DMS153 treated with DMSO at 0.1 percent for 48 hours (cell line): ENCODE results near the gene SLAMF7.

Experiments
- DNase-seq: peaks from one replicate; lab custom pipeline; 2025; ENCODE audit not compliant: unreplicated experiment; lab: John Stamatoyannopoulos, UW

SLAMF7 gene

DNA sequence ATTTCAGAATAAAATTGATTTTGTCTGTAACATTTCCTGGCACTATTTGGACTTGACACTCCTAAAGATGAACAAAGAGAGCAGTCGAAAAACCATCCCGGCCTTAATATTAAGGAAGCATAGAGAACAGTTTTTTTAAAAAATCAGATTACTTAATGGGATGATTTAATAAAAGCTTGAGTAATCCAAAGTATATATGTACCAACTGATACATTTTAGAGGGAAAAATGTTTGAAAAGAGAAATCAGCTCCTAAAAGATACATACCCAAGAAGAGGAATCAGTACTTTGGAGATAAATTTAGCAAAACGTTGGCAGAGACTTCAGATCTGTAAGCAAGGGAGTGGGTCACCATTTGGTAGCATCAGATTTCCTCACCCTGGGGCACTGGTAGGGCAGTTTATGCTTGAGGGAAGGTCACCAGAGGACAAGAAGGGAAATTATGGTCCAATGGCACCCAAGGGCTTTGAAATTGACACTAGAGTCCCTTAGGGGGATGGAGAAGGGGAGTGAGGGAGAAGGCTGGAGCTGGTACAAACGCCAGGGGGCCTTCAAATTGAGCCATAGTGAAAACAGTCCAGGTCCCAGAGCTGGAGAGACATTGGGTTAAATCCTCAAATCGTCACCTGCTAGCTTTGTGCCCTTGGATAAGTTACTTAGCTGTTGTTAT, 5.9 kb downstream of the SLAMF7 start:
- DNase-seq, result no peak

DNA sequence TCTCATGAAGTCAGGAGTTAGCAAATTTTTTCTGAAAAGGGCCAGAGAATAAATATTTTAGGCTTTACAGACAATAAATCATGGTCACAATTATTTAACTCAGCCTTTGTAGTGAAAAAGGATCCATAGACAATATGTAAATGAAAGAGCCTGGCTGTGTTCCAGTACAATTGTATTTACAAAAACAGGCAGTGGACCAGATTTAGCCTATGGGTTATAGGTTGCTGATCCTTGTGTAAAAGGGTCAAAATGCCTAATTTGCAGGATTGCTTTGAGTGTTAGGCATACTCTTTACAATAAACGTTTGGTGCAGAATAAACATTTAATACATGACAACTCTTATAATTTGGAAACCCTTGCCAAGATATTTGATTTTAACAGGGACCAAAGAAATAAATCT, 6.5 kb downstream of the SLAMF7 start:
- no peak for DNase-seq

DNA sequence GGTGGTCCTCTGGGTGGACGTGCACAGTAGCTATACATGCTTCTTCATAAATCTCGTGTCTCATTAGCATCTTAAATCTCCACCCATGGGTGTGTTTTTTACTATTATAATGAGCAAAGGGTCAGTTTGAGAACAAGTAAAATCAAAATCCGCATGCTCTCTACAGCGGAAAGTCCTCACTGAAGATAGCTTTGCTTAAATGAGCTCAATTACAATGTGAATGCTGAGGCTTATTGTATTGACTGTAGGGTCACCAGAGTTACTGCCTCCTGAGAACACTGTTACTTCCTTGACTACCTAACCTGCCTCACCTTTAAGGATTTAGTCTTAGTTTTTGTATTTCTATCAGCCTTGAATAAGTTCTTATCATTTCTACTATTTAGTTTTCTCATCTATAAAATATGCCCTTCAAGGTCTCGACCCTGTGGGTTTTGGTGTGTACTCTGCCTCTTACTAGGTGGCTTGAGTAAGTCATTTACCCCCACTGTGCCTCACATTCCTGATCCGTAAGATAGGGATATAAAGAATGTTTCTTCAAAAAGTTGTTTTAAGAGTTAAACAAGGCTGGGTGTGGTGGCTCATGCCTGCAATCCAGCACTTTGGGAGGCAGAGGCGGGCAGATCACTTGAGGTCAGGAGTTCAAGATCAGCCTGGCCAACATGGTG, 7.9 kb downstream of the SLAMF7 start:
- DNase-seq, result no peak

DNA sequence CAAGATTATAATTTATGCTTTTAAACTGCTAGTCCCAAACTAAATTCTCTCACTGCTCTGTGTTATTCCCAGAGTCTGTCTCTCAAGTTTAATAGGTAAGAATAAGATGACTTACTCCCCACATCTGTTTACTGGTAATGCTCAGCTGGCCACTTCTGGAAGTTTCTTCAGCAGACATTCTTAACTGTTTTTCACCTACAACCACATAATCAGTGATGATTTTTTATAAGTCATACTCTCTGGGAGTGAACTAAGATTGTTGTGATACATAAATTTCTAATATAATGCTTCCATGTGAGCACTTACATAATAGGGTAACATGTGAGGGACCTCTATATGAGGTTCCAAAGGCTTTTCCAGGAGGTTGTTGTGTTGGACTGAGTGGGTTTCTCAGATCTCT, 8.7 kb downstream of the SLAMF7 start:
- DNase-seq, result no peak

DNA sequence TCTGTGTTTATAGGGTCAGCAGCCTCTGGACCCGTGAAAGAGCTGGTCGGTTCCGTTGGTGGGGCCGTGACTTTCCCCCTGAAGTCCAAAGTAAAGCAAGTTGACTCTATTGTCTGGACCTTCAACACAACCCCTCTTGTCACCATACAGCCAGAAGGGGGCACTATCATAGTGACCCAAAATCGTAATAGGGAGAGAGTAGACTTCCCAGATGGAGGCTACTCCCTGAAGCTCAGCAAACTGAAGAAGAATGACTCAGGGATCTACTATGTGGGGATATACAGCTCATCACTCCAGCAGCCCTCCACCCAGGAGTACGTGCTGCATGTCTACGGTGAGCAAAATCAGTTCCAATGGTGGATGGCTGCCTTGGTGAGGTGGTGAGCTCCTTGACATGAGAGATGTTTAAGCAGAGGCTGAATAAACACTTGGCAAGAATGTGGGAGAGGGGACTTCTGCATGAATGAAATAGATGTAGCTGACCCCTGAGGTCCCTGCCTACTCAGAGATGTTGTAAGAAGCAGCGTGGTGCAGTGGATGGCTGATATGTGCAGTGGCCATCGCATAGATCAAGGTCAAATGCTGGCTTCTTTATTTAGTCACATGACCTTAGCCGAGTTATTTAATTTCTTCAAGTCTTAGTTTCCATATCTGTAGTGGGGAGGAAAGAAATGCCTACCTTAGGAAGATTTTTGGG, 9.3 kb downstream of the SLAMF7 start:
- DNase-seq, result no peak

DNA sequence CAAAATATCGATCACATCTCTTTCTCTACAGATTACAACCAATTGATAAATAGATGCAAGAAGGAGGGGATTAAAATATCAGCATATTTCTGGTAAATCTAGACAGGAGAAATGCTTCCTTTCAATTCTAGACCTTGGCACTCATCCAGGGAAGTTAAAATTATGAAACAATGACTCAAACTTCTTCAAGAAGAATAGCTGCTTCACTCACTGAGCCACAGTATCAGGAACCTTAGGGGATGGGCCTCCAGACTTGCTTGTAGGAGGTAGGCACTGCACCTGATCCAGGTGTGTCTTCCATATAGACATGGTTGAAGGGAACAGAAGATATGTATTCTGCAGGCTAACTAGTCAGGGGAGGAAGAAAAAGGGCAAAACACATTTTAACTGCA, 9.8 kb downstream of the SLAMF7 start:
- no peak for DNase-seq

DNA sequence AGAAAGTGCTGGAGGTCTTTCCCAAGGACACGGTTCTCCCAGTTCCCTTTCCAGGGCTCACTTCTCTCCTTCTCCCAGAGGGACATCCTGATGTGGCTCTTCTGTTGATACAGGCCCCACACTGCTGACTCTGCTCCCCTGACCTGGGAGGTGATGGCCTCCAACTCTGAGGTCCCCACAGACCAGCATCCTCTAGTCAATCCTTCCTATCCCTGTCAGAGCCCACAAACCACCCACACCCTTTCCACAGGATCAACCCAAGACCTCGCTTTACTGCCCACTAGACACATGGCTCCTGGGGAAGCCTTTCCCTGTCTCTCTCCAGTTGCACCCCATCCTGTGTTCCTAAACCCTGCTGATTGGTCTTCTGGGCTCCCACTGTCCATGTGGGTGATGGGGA, 11.6 kb downstream of the SLAMF7 start:
- DNase-seq, result no peak

DNA sequence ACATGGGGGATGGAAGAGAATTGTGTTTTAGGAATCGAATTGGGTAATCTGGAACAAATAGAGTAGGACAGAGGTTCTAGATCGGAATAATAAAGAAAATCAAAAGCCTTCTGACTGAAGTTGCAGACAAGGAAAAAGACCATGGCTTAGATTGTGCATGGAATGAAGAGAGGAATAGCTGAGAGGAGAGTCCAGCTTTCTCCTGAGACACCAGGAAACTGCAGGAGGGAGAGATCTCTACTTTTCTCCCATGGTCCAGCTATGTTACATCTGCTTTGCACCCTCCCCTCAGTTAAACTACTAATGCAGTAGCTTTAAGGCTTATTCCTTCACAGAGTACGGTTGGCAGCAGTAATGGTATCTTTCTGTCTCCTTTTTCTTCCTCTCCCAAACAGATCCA, 13.4 kb downstream of the SLAMF7 start:
- no peak for DNase-seq

DNA sequence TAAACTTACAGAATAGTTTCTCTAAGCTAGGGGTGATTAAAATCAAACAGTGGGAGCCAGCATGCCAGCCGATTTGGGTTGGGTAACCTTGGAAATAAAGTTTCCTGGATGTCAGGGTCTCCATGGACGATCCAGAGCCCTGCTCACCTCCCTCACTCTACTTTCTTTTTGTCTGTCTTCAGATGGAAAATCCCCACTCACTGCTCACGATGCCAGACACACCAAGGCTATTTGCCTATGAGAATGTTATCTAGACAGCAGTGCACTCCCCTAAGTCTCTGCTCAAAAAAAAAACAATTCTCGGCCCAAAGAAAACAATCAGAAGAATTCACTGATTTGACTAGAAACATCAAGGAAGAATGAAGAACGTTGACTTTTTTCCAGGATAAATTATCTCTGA, 13.9 kb downstream of the SLAMF7 start:
- no peak for DNase-seq

DNA sequence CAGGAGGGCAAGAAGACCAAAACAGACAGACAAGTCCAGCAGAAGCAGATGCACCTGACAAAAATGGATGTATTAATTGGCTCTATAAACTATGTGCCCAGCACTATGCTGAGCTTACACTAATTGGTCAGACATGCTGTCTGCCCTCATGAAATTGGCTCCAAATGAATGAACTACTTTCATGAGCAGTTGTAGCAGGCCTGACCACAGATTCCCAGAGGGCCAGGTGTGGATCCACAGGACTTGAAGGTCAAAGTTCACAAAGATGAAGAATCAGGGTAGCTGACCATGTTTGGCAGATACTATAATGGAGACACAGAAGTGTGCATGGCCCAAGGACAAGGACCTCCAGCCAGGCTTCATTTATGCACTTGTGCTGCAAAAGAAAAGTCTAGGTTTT, 14.5 kb downstream of the SLAMF7 start:
- no peak for DNase-seq

DNA sequence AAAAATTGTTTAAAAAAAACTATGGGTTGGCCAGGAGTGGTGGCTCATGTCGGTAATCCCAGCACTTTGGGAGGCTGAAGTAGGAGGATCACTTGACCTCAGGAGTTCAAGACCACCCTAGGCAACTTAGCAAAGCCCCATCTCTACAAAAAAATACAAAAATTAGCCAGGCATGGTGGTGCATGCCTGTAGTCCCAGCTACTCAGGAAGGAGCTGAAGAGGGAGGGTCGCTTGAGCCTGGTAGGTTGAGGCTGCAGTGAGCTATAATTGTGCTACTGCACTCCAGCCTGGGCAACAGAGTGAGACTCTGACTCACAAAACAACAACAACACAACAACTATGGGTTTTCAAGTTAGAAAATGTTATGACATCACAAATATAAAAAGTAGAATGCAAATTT, 16.4 kb downstream of the SLAMF7 start:
- DNase-seq, result no peak

DNA sequence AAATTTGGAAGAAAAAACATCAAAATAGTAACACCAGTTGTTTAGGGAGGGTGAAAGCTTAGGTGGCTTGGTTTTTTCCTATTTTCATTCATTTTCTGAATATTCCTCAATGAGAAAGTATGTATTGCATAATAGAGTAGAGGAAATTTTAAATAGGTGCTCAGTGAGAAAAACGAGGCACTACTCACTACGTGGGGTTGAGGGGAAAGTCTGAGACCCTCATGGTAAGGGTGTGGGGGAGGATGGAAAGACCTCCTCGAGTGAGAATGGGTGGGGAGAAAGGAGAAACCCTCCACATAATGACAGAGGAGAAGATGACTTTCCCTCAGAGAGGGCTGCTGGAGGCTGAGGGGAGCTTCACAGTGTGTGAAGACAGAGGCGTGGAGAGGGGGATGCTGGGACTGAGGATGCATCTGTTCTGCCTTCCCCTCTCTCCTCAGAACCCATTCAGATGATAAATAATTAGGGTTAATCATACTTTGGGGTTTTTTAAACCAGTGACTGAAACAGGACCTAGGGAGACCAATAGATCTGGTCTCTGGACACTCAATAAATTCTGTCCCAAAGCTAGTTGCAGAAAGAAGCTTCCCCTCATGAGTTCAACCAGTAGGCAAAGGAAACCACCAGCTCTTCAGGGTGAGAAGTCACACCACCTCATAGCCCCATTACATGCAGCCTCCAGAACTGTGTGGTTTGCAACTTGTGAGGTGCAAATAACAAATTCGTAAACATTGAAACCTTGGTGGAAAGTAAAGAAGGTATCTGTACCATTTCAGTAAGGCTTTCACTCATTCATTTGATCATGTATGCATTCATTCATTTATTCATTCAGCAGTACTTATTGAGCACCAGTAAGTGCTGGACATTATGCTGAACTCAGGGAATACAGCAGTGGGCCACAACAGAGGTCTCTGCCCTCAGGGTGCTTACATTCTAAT, 17.1 kb downstream of the SLAMF7 start:
- DNase-seq, result no peak

DNA sequence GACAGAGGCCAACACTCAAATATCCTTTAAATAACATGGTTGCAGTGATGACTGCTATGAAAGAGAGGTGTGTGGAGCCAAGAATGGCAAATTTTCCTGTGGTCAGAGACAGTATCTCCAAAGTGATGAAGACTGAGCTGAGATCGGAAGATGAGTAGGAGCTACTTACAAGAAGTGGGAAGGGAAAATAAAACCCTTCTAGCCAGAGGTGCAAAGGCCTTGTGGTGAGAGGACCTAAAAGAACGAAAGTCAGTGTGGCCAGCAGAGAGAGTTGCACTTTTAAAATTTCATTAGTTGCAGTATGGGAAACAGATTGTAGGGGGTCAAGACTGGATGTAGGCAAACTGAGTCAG, 17.8 kb downstream of the SLAMF7 start:
- no peak for DNase-seq

DNA sequence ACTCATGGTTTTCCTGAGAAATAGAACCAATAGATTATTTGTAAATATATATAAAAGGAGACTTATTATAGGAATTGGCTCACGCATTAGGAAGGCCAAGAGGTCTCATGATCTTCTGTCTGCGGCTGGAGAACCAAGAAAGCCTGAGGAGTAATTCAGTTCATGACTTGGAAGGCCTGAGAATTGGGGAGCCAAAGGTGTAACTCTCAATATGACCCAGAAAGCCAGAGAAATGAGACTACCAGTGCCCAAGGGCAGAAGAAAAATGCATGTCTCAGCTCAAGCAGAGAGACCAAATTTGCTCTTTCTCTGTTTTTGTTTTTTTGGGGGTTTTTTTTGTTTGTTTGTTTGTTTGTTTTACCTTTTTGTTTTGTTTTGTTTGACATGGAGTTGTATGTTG, 19.5 kb downstream of the SLAMF7 start:
- no peak for DNase-seq

DNA sequence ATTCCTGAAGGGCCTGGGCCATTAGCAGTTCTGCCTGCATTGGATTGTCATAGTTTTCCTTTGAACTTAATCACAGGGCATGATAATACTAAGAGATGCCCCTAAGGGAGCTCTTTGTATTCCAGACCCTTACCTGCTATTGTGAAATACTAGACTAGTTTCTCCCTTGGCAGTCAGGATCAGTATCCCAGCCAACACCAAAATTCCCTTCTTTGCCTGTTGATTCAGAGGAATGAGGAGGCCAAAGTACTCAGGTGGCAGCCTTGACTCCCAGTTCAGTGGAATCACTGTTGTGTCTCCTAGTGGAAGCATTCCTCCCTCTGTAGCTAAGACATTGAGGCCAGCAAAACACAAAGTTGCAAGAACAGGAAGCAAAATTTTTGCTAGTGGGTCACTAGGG, 20.7 kb downstream of the SLAMF7 start:
- no peak for DNase-seq

DNA sequence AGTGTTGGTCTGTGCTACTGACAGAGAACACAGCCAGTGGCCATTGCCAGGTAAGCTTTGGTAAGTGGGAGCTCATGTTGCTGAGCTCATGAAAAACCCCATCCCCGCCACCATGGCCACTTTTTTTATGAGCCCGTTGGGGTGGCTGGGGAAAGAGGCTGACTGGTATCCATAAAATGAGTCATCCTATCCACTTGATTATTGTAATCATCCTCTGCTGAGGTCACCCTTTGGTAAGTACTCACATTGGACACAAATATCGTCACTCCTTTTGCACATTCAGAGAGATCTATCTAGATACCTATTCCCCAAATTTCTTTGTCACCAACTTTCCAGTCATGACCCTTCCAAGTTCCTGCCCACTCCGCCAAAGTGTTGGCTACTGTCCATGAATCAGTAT, 22.0 kb downstream of the SLAMF7 start:
- DNase-seq, result no peak

DNA sequence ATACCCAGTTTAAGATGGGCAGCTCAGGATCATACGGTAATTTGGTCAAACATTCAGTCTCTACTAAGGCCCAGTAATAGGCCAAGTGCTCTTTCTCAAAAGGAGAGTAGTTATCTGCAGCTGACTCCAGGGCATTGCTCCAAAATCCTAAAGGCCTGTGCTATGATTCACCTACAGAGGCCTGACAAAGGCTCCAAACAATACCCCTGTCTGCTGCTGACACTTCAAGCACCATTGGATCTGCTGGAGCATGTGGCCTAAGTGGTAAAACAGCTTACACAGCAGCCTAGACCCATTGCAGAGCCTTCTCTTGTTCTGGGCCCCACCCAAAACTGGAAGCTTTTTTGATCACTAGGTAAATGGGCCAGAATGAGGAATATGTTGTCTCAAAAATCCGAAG, 22.8 kb downstream of the SLAMF7 start:
- DNase-seq, result no peak

DNA sequence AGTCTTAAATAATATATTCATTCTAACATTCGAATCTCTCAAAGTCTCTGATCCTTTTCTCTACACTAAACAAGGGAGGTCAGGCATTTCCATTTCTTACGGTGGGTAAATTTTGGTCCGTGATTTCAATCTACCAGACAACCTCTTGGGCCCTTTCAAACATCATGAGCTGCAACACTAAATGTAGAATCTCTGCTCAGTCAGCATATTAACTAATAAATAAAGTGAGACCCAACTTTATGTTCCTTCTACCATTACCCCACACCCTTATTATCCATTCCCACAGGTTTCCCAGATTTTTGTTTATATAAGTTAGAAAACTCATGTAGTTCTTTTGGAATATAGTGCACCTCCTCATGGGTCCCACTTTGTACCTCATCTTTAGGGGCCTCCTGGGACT, 24.9 kb downstream of the SLAMF7 start:
- no peak for DNase-seq

DNA sequence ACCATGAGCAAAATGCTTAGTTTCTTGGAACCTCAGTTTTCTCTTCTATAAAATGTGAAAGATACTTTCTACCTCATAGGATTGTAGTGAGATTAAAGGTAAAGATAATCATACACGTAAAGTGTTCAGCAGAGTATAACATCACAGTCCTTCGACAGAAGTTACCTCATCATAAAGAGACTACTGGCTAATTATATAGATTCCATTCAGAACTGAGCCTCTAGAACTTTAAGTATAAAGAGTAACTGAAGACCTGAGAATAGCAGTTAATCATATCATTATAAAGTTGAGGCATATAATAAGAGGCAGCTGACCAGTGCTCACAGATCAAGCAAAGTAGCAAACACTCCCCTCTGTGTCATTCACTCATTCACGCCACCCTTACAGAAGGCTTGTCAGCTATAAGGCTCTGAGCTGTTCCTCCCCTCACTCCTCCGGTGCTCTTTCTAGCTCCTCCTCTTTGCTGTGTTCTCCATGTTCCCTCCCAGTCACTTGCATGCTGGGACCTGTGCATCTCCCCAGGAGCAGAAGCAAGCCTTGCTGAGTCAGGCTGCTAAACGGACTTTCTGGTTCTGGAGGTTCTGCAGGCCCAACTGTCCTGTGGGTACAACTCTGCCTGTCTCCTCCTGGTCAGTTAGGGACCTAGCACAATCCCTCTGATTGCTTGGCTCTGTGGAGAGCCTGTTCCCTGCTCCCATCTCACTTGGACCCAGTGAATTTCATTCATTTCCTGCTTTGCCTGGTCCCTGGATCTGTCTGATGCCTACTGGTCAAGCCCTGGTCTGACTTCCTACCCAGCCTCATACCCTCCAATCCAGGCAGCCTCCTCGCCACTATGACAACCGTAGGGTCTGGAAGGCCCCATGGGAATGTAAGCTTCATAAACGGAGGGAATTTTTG, 28.6 kb downstream of the SLAMF7 start:
- DNase-seq, result no peak

DNA sequence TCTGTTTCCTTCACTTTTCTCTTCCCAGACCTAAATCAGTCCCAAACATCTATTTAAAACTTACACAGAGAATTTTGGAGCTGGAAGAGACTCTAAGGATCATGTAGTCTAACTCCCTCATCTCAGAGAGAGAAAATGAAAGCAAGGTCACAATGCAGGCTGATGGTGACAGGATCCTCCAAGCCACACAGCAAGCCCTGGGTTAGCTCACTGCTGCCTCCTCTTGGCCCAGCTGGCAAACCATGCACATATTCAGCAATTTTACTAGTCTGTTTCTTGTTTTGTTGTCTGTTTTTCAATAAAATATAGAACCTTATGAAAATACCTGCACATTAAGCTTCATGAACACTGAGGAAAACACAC, 29.2 kb downstream of the SLAMF7 start:
- DNase-seq, result no peak

DNA sequence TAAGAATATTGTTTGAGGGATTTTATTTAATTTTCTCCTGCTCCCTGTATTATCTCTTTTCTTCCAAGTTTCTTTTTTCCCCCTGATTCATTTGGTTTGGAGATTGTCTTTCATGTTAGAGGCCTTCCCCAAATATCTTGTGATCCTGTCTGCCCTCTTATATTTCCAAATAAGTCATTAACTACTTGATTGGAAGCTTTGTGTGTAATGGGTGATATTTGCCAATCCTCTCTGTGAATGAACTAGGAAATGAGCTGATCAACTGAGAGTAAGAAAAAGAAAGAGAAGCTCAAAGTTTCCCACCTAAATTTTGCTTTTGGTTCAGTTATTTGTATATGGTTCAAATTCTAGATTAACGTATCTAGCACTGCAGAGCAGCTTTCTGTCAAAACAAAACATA, 33.3 kb downstream of the SLAMF7 start:
- no peak for DNase-seq
